Activated CD4-positive, alpha-beta T cell treated with anti-CD3 and anti-CD28 coated beads for 36 hours (primary cell): ENCODE results near the gene RPS6KL1. TPM values are rescaled to one million over a fixed set of nuclear protein-coding genes. Genes with fewer than 3 reads are reported as not detected.

Experiments
- ATAC-seq: fragments of 200-7000 bp; cut with Tn5 transposase; one replicate; pipeline ENCODE4 v1.10.0; 2021; ENCODE audit warnings: mild to moderate bottlenecking, moderate library complexity
- CTCF ChIA-PET: fragments of 350-600 bp; sonication (Branson Sonifier 250); formaldehyde crosslinking; loops from one replicate; lab custom pipeline; 2021; ENCODE audit warnings: antibody characterized with exemption; lab: Charles Lee
- POLR2A ChIA-PET: fragments of 350-600 bp; sonication (Branson Sonifier 250); formaldehyde crosslinking; loops from one replicate; lab custom pipeline; 2021; ENCODE audit warnings: antibody characterized with exemption, inconsistent platforms; lab: Charles Lee
- DNase-seq: peaks from one replicate; pipeline ENCODE4 v3.0.0-alpha.2; 2020
- H3K27ac Mint-ChIP-seq: one replicate; pipeline ENCODE4 v1.8.0; 2021; ENCODE audit warnings: mixed read lengths
- H3K27me3 Mint-ChIP-seq: one replicate; pipeline ENCODE4 v1.8.0; 2021; ENCODE audit warnings: mixed read lengths
- H3K36me3 Mint-ChIP-seq: one replicate; pipeline ENCODE4 v1.8.0; 2021; ENCODE audit warnings: low read depth, mixed read lengths
- H3K4me1 Mint-ChIP-seq: one replicate; pipeline ENCODE4 v1.8.0; 2021; ENCODE audit warnings: mixed read lengths
- H3K4me3 Mint-ChIP-seq: one replicate; pipeline ENCODE4 v1.8.0; 2021; ENCODE audit warnings: mild to moderate bottlenecking, moderate library complexity, mixed read lengths
- H3K9me3 Mint-ChIP-seq: one replicate; pipeline ENCODE4 v1.8.0; 2021; ENCODE audit warnings: low read depth, mixed read lengths
- intact Hi-C, 2 experiments: fragments of 100-400 bp; cut with DNase I in 1 of 2; cut with micrococcal nuclease in 1 of 2; formaldehyde crosslinking; loops; one replicate each; pipeline versions ENCODE4 v1.14.2 to v1.15.1; 2022 to 2024; cut with DNase I, micrococcal nuclease
- total RNA-seq, 2 experiments: library from RNA; stranded (reverse); gene quantifications; one replicate each; pipeline ENCODE4 v1.2.3, GENCODE V29; 2021

Gene RPS6KL1
- total RNA-seq, 2 experiments from 2014 or later = 5.6 to 6.0 TPM

- Mint-ChIP-seq H3K27me3 (no peaks in the 10 kb centered on the region), H3K4me3 (no peak overlapping the region), H3K4me1 (peaks cover 31% of the 10 kb centered on the region), H3K27ac (no peak overlapping the region), H3K36me3 (no peaks in the 10 kb centered on the region), H3K9me3 (no peaks in the 10 kb centered on the region)
- DNase-seq (peak; percentile 66), ATAC-seq (no peak)
- intact Hi-C loops = loop anchor here in 1 of 2 experiments (5.0 to 10.0 kb wide), 2 partner anchors 57 to 349 kb away; partner anchors contain the start of gene EIF2B2
- CTCF ChIA-PET = interaction anchor here (0.6 to 5.2 kb wide), 34 partner anchors 9 to 454 kb away, joined by 3 to 39 read pairs (median 3); partner anchors contain the start of genes PGF, RPS6KL1 and ZC2HC1C
- POLR2A ChIA-PET = no interaction called here
These were observed 22.3 kb upstream of the RPS6KL1 start for GRCh38 chr14:74945261-74945851.

- peak overlapping the region; percentile 65 for H3K27ac Mint-ChIP-seq
These were observed 19.5 kb upstream of the RPS6KL1 start for GRCh38 chr14:74942608-74943007.

GRCh38 chr14:74942181-74942580 lies 19.1 kb upstream of the RPS6KL1 start:
- Mint-ChIP-seq H3K27me3 (no peaks in the 10 kb centered on the region), H3K4me3 (peak overlapping the region; percentile 60), H3K4me1 (peaks cover 42% of the 10 kb centered on the region), H3K27ac (peak overlapping the region; percentile 90), H3K9me3 (peaks cover 3% of the 10 kb centered on the region), H3K36me3 (no peaks in the 10 kb centered on the region)
- ChIA-PET CTCF (interaction anchor here (0.7 to 1.7 kb wide), 13 partner anchors 19 to 146 kb away, joined by 3 to 7 read pairs (median 3); partner anchors contain the start of gene RPS6KL1), POLR2A (interaction anchor here (1.1 kb wide), 1 partner anchor 61 kb away, joined by 5 read pairs; the partner anchor contains the start of gene EIF2B2)
- intact Hi-C loops = loop anchor here in 1 of 2 experiments (10.0 kb wide), 1 partner anchor 353 kb away; no protein-coding TSS in a partner anchor
- ATAC-seq (no peak), DNase-seq (no peak)

More at GRCh38 chr14:74942608-74943007, 19.5 kb upstream of the RPS6KL1 start:
- Mint-ChIP-seq H3K4me3 (no peak overlapping the region), H3K9me3 (peaks cover 3% of the 10 kb centered on the region), H3K36me3 (no peaks in the 10 kb centered on the region), H3K27me3 (no peaks in the 10 kb centered on the region), H3K4me1 (peaks cover 40% of the 10 kb centered on the region)
- intact Hi-C loops = loop anchor here in 1 of 2 experiments (10.0 kb wide), 1 partner anchor 352 kb away; no protein-coding TSS in a partner anchor
- ChIA-PET POLR2A (no interaction called here), CTCF (interaction anchor here (0.6 to 1.6 kb wide), 8 partner anchors 19 to 146 kb away, joined by 3 to 7 read pairs (median 3); partner anchors contain the start of gene RPS6KL1)
- ATAC-seq (no peak), DNase-seq (no peak)

DNA sequence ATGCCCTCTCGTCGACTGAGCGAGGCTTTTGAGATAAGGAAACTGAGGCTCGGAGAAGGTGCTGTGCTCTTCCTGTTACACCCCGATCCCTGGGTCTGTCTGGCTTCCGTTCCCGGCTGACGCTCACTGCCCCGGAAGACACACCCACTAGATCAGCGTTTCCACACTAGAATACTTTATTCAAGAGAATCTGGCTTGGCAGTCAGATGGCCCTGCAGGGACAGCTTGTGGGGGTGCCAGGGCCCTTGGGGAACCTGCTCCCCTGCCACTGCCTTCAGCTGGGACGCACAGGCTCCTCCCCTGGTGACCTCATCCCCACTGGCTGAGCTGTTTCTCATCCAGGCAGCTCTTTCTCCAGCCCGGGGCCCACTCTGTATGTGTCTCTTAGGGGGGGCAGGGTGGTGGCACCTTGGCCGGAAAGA lies 18.6 kb upstream of the RPS6KL1 start:
- DNase-seq (peak; percentile 82), ATAC-seq (peak; percentile 87)
- ChIA-PET POLR2A (interaction anchor here (1.1 kb wide), 1 partner anchor 61 kb away, joined by 5 read pairs; the partner anchor contains the start of gene EIF2B2), CTCF (interaction anchor here (0.6 to 1.7 kb wide), 14 partner anchors 19 to 147 kb away, joined by 3 to 7 read pairs (median 3); partner anchors contain the start of gene RPS6KL1)
- no peaks in the 10 kb centered on the region for H3K36me3 Mint-ChIP-seq
- H3K27me3 Mint-ChIP-seq = no peaks in the 10 kb centered on the region
- intact Hi-C loops = loop anchor here in 1 of 2 experiments (10.0 kb wide), 1 partner anchor 353 kb away; no protein-coding TSS in a partner anchor
- peaks cover 3% of the 10 kb centered on the region for H3K9me3 Mint-ChIP-seq
- H3K27ac Mint-ChIP-seq = peak overlapping the region; percentile 90
- H3K4me1 Mint-ChIP-seq = peaks cover 47% of the 10 kb centered on the region
- peak overlapping the region; percentile 60 for H3K4me3 Mint-ChIP-seq

DNA sequence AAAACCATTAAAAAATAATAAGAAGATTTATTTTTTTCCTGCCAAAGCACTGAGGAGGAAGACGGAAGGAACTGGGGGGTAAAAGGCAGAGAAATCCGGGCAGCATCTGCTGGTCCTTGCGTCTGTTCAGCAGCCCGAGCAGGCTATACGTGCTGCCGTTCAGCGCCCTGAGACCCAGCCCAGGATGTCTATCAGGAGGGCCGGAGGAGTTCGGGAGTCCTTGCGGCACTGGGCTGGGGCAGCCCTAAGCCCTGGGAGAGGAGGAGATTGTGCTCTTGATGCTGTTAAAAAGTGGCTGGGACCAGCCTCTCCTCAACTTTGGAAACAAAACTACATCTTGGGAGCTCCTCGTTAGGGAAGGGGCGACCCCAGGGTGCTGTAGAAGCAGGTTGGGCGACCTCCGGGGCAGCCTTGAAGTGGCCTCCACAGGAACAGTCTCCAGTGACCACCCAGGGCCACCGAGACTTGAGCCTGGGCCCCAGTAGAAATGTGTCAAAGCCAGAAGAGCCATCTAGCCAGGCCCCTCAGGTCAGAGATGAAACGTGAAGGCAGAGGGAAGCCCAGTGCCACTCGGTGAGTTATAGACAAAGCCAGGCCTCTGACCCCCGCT lies 18.0 kb upstream of the RPS6KL1 start:
- H3K4me1 Mint-ChIP-seq = peaks cover 44% of the 10 kb centered on the region
- intact Hi-C loops = loop anchor here in 1 of 2 experiments (10.0 kb wide), 1 partner anchor 354 kb away; no protein-coding TSS in a partner anchor
- ChIA-PET CTCF (interaction anchor here (0.6 to 2.4 kb wide), 10 partner anchors 18 to 147 kb away, joined by 3 to 7 read pairs (median 4); partner anchors contain the start of gene RPS6KL1), POLR2A (interaction anchor here (0.7 to 1.1 kb wide), 2 partner anchors 62 to 165 kb away, joined by 5 to 6 read pairs; partner anchors contain the start of gene EIF2B2)
- no peaks in the 10 kb centered on the region for H3K36me3 Mint-ChIP-seq
- H3K9me3 Mint-ChIP-seq = peaks cover 3% of the 10 kb centered on the region
- H3K27me3 Mint-ChIP-seq = no peaks in the 10 kb centered on the region
- peak overlapping the region; percentile 90 for H3K27ac Mint-ChIP-seq
- DNase-seq (no peak), ATAC-seq (no peak)
- peak overlapping the region; percentile 60 for H3K4me3 Mint-ChIP-seq

- Mint-ChIP-seq H3K36me3 (no peaks in the 10 kb centered on the region), H3K27ac (no peak overlapping the region), H3K9me3 (peaks cover 3% of the 10 kb centered on the region), H3K4me3 (no peak overlapping the region), H3K27me3 (no peaks in the 10 kb centered on the region), H3K4me1 (peaks cover 44% of the 10 kb centered on the region)
- ATAC-seq (no peak), DNase-seq (no peak)
- POLR2A ChIA-PET = no interaction called here
- CTCF ChIA-PET = interaction anchor here (0.7 to 2.8 kb wide), 5 partner anchors 34 to 150 kb away, joined by 3 to 7 read pairs (median 6); no protein-coding TSS in a partner anchor
- intact Hi-C loops = no loop called here
These were observed 15.8 kb upstream of the RPS6KL1 start for GRCh38 chr14:74938531-74939495.

DNA sequence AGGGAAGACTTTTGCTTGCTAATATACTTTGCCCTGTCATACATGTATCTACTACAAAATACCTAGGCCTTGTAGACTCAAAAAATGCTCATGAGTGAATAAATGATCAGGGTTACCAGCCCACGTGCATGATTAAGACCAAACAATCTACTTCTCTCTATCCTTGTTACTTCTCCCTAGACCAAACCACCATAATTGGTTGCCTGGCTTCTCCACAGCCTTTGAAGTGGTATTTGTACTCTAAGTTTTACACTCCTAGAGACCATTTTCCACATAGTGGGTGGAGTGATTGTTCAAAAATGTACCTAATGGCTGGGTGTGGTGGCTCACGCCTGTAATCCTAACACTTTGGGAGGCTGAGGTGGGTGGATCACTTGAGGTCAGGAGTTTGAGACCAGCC lies 14.1 kb upstream of the RPS6KL1 start:
- peaks cover 38% of the 10 kb centered on the region for H3K4me1 Mint-ChIP-seq
- no peak overlapping the region for H3K4me3 Mint-ChIP-seq
- H3K27me3 Mint-ChIP-seq = no peaks in the 10 kb centered on the region
- H3K36me3 Mint-ChIP-seq = no peaks in the 10 kb centered on the region
- ChIA-PET CTCF (interaction anchor here (1.5 to 2.4 kb wide), 3 partner anchors 8 to 151 kb away, joined by 3 to 9 read pairs (median 5); no protein-coding TSS in a partner anchor), POLR2A (no interaction called here)
- H3K9me3 Mint-ChIP-seq = peaks cover 3% of the 10 kb centered on the region
- intact Hi-C loops = no loop called here
- no peak overlapping the region for H3K27ac Mint-ChIP-seq
- DNase-seq = no peak
- peak; percentile 8 for ATAC-seq

- DNase-seq (no peak), ATAC-seq (no peak)
- Mint-ChIP-seq H3K4me3 (no peak overlapping the region), H3K27me3 (no peaks in the 10 kb centered on the region), H3K4me1 (peaks cover 34% of the 10 kb centered on the region), H3K36me3 (no peaks in the 10 kb centered on the region), H3K9me3 (peaks cover 3% of the 10 kb centered on the region), H3K27ac (no peak overlapping the region)
- intact Hi-C loops = no loop called here
- ChIA-PET POLR2A (no interaction called here), CTCF (interaction anchor here (0.6 to 2.4 kb wide), 7 partner anchors 8 to 154 kb away, joined by 3 to 9 read pairs (median 5); partner anchors contain the start of genes EIF2B2 and PGF)
These were observed 13.7 kb upstream of the RPS6KL1 start for GRCh38 chr14:74936731-74937130.

GRCh38 chr14:74936151-74936550 lies 13.1 kb upstream of the RPS6KL1 start:
- Mint-ChIP-seq H3K4me3 (no peak overlapping the region), H3K27ac (no peak overlapping the region), H3K4me1 (peaks cover 28% of the 10 kb centered on the region), H3K27me3 (no peaks in the 10 kb centered on the region), H3K9me3 (peaks cover 3% of the 10 kb centered on the region), H3K36me3 (no peaks in the 10 kb centered on the region)
- ChIA-PET POLR2A (interaction anchor here (0.7 kb wide), 1 partner anchor 24 kb away, joined by 3 read pairs; no protein-coding TSS in a partner anchor), CTCF (interaction anchor here (0.5 to 2.4 kb wide), 8 partner anchors 9 to 155 kb away, joined by 3 to 9 read pairs (median 4); partner anchors contain the start of genes EIF2B2 and PGF)
- DNase-seq = no peak
- ATAC-seq = no peak
- intact Hi-C loops = no loop called here

DNA sequence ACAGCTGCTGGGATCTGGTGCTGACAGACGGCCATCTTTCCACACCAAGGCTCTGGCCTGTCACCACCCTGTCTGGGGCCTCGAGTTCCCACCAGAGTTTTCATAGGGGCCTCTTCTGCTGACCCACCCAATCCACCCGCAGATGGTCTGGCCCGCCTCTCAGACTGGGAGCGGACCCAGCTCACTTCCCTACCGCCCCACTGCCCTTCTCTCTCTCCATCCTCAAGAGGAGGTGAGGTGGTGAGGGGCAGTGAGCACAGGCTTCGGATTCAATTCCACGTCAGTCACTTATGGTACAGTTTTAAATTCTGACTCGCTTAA lies 12.3 kb upstream of the RPS6KL1 start:
- no peaks in the 10 kb centered on the region for H3K27me3 Mint-ChIP-seq
- DNase-seq = no peak
- intact Hi-C loops = no loop called here
- H3K27ac Mint-ChIP-seq = no peak overlapping the region
- no peaks in the 10 kb centered on the region for H3K36me3 Mint-ChIP-seq
- CTCF ChIA-PET = interaction anchor here (0.7 to 2.4 kb wide), 3 partner anchors 9 to 57 kb away, joined by 3 to 9 read pairs (median 4); no protein-coding TSS in a partner anchor
- no peak overlapping the region for H3K4me3 Mint-ChIP-seq
- POLR2A ChIA-PET = no interaction called here
- peaks cover 24% of the 10 kb centered on the region for H3K4me1 Mint-ChIP-seq
- peaks cover 3% of the 10 kb centered on the region for H3K9me3 Mint-ChIP-seq
- no peak for ATAC-seq
